ENCODE measurements around the gene DNM2.

DNM2 gene

GRCh38 chr19:10870955-10871603 is 153.2 kb downstream of the DNM2 start, which contains the start of gene CARM1 (continued):
- TF ChIP-seq ZSCAN23 (tag by site-specific recombination; IDR thresholded peaks at IDR 0.05) (no peak), ZBTB6 (tag by site-specific recombination; IDR thresholded peaks at IDR 0.05) (peak; percentile 70; the same call in 1 of the 2 replicates), ZBTB8A (tag by site-specific recombination; IDR thresholded peaks at IDR 0.05) (no peak), ZNF24 (tag by site-specific recombination; IDR thresholded peaks at IDR 0.05) (no peak), PRDM4 (tag by site-specific recombination; IDR thresholded peaks at IDR 0.05) (no peak), GLIS2 (tag by site-specific recombination; IDR thresholded peaks at IDR 0.05) (peak; percentile 1; the same call in 1 of the 2 replicates), GLIS1 (tag by site-specific recombination; IDR thresholded peaks at IDR 0.05) (no peak; the same call in 1 of the 2 replicates), ZNF449 (tag by site-specific recombination; IDR thresholded peaks at IDR 0.05) (no peak), SETDB1 (IDR thresholded peaks at IDR 0.05; ENCODE audit: insufficient read length, low read length) (no peak), ZNF214 (tag by site-specific recombination; IDR thresholded peaks at IDR 0.05; ENCODE audit: borderline replicate concordance) (no peak), ZNF280D (tag by site-specific recombination; IDR thresholded peaks at IDR 0.05) (no peak), ZNF768 (tag by site-specific recombination; IDR thresholded peaks at IDR 0.05) (no peak), ZNF501 (tag by site-specific recombination; IDR thresholded peaks at IDR 0.05) (no peak), EGR2 (tag by site-specific recombination; IDR thresholded peaks at IDR 0.05; ENCODE audit: low read depth) (no peak), ZNF529 (tag by site-specific recombination; IDR thresholded peaks at IDR 0.05; ENCODE audit: insufficient replicate concordance) (no peak), ZBTB17 (tag by site-specific recombination; IDR thresholded peaks at IDR 0.05) (no peak), ZNF513 (tag by site-specific recombination; IDR thresholded peaks at IDR 0.05) (no peak), ZNF114 (tag by site-specific recombination; IDR thresholded peaks at IDR 0.05) (no peak), MEIS1 (CRISPR knock-in tag; IDR thresholded peaks at IDR 0.05; ENCODE audit: borderline replicate concordance) (no peak), ZNF747 (tag by site-specific recombination; IDR thresholded peaks at IDR 0.05) (no peak), PRDM1 (tag by site-specific recombination; IDR thresholded peaks at IDR 0.05) (no peak), YY1 (tag by site-specific recombination; IDR thresholded peaks at IDR 0.05) (no peak), AEBP2 (tag by site-specific recombination; IDR thresholded peaks at IDR 0.05; ENCODE audit: borderline replicate concordance) (no peak), HOXC10 (CRISPR knock-in tag; IDR thresholded peaks at IDR 0.05) (no peak), ZNF521 (tag by site-specific recombination; IDR thresholded peaks at IDR 0.05) (no peak), HIC1 (tag by site-specific recombination; IDR thresholded peaks at IDR 0.05) (no peak), ZNF324 (tag by site-specific recombination; IDR thresholded peaks at IDR 0.05) (no peak)
